MM.1S (cell line): ENCODE data around the gene TMEM239.
"Not testable (repeated sequence)": the region's sequence is repeated elsewhere in the genome, so short reads cannot be mapped to it uniquely, and the experiment has no call there.

Experiments
- DNase-seq: peaks from one replicate; pipeline ENCODE4 v3.0.0-alpha.2; 2015
- H2AFZ ChIP-seq: fragments of 300-600 bp; sonication (generic); 2 replicates; pipeline ENCODE4 v1.6.0; 2016; ENCODE audit warnings: antibody characterized with exemption, low read length
- H3F3A ChIP-seq: fragments of 300-600 bp; sonication (generic); 2 replicates; pipeline ENCODE4 v1.6.1; 2016; ENCODE audit warnings: mild to moderate bottlenecking, antibody characterized with exemption, low read length, moderate library complexity, mixed read lengths; ENCODE audit not compliant: insufficient read depth
- H3K27ac ChIP-seq: fragments of 300-600 bp; sonication (generic); 2 replicates; pipeline ENCODE4 v1.5.1; 2016; ENCODE audit warnings: mild to moderate bottlenecking, low read length
- H3K27me3 ChIP-seq: fragments of 300-600 bp; sonication (generic); replicated peaks from 2 replicates; pipeline ENCODE4 v1.6.0; 2016; ENCODE audit warnings: low read length; ENCODE audit not compliant: insufficient read depth
- H3K36me3 ChIP-seq: fragments of 300-600 bp; sonication (generic); replicated peaks from 2 replicates; pipeline ENCODE4 v1.6.1; 2016; ENCODE audit warnings: mild to moderate bottlenecking, low read length, mixed read lengths; ENCODE audit not compliant: insufficient read depth
- H3K4me1 ChIP-seq: fragments of 300-600 bp; sonication (generic); 2 replicates; pipeline ENCODE4 v1.6.1; 2016; ENCODE audit warnings: low read length, mixed read lengths
- H3K4me2 ChIP-seq: fragments of 300-600 bp; sonication (generic); 2 replicates; pipeline ENCODE4 v1.6.0; 2016; ENCODE audit warnings: low read depth, low read length
- H3K4me3 ChIP-seq: fragments of 300-600 bp; sonication (generic); 2 replicates; pipeline ENCODE4 v1.5.1; 2016; ENCODE audit warnings: low read length, mixed read lengths
- H3K79me2 ChIP-seq: fragments of 300-600 bp; sonication (generic); 2 replicates; pipeline ENCODE4 v1.6.1; 2016; ENCODE audit warnings: mixed run types, low read length, mixed read lengths
- H3K9ac ChIP-seq: fragments of 300-600 bp; sonication (generic); 2 replicates; pipeline ENCODE4 v1.6.1; 2016; ENCODE audit warnings: low read length, mixed read lengths
- H3K9me2 ChIP-seq: fragments of 300-600 bp; sonication (generic); replicated peaks from 2 replicates; pipeline ENCODE4 v1.6.1; 2016; ENCODE audit warnings: mild to moderate bottlenecking, low read length, mixed read lengths; ENCODE audit not compliant: insufficient read depth
- H3K9me3 ChIP-seq: fragments of 300-600 bp; sonication (generic); replicated peaks from 2 replicates; pipeline ENCODE4 v1.6.1; 2016; ENCODE audit warnings: mild to moderate bottlenecking, low read length, mixed read lengths; ENCODE audit not compliant: insufficient read depth
- H4K20me1 ChIP-seq: fragments of 300-600 bp; sonication (generic); 2 replicates; pipeline ENCODE4 v1.6.1; 2016; ENCODE audit warnings: mild to moderate bottlenecking, low read length, moderate library complexity, mixed read lengths; ENCODE audit not compliant: insufficient read depth
- CTCF ChIP-seq: fragments of 300-600 bp; sonication (generic); IDR thresholded peaks from 2 replicates; pipeline ENCODE4 v1.5.1; 2016; ENCODE audit warnings: antibody characterized with exemption, low read length, mixed read lengths
- EZH2 ChIP-seq: fragments of 300-600 bp; sonication (generic); optimal IDR thresholded peaks from 2 replicates; pipeline ENCODE3; 2017; ENCODE audit warnings: low read depth, mild to moderate bottlenecking, antibody characterized with exemption, low read length, mixed read lengths
- EZH2phosphoT487 ChIP-seq: fragments of 300-600 bp; sonication (generic); IDR thresholded peaks from 2 replicates; pipeline ENCODE4 v1.6.1; 2018; ENCODE audit warnings: antibody characterized with exemption, low read length

The TMEM239 gene

GRCh38 chr20:2816030-2816582 lies at the start of gene TMEM239:
TMEM239 (plus strand) TSS chr20:2816364; CDS start chr20:2816555, 191 bp downstream.
- Histone ChIP-seq H3K9me2 (no peaks in the 10 kb centered on the region), H3F3A (no peaks in the 10 kb centered on the region), H3K4me3 (no peak within 1 kb of the TSS), H3K9ac (no peak within 1 kb of the TSS), H3K36me3 (no peaks in the 10 kb centered on the region), H3K9me3 (no peaks in the 10 kb centered on the region), H3K27me3 (no peaks in the 10 kb centered on the region), H3K4me2 (no peak within 1 kb of the TSS), H2AFZ (no peak within 1 kb of the TSS), H4K20me1 (no peaks in the 10 kb centered on the region), H3K4me1 (no peaks in the 10 kb centered on the region), H3K27ac (no peak within 1 kb of the TSS), H3K79me2 (no peaks in the 10 kb centered on the region)
- no peak for TF ChIP-seq EZH2phosphoT487
- no peak for TF ChIP-seq CTCF
- no peak for TF ChIP-seq EZH2
- DNase-seq: no peak

- Histone ChIP-seq H3K9me3 (no peaks in the 10 kb centered on the region), H3K9me2 (no peaks in the 10 kb centered on the region), H3K4me2 (no peak overlapping the region), H3K9ac (no peak overlapping the region), H3K27me3 (no peaks in the 10 kb centered on the region), H3K4me3 (no peak overlapping the region), H3K79me2 (no peaks in the 10 kb centered on the region), H2AFZ (no peak overlapping the region), H3F3A (no peaks in the 10 kb centered on the region), H3K27ac (no peak overlapping the region), H4K20me1 (no peaks in the 10 kb centered on the region), H3K36me3 (no peaks in the 10 kb centered on the region), H3K4me1 (no peaks in the 10 kb centered on the region)
- TF ChIP-seq CTCF (no peak), EZH2 (no peak), EZH2phosphoT487 (no peak)
- DNase-seq: no peak
Measured at GRCh38 chr20:2767768-2768631, 48.2 kb upstream of the TMEM239 start.

- no peak overlapping the region for H2AFZ ChIP-seq
- no peak overlapping the region for H3K4me2 ChIP-seq
- H3K27me3 ChIP-seq: no peaks in the 10 kb centered on the region
- TF ChIP-seq EZH2 (no peak), CTCF (no peak), EZH2phosphoT487 (no peak)
- no peaks in the 10 kb centered on the region for H3K4me1 ChIP-seq
- H4K20me1 ChIP-seq: no peaks in the 10 kb centered on the region
- no peak overlapping the region for H3K27ac ChIP-seq
- no peaks in the 10 kb centered on the region for H3K36me3 ChIP-seq
- no peak overlapping the region for H3K9ac ChIP-seq
- no peaks in the 10 kb centered on the region for H3F3A ChIP-seq
- H3K9me3 ChIP-seq: no peaks in the 10 kb centered on the region
- no peak for DNase-seq
- no peaks in the 10 kb centered on the region for H3K9me2 ChIP-seq
- no peak overlapping the region for H3K4me3 ChIP-seq
- no peaks in the 10 kb centered on the region for H3K79me2 ChIP-seq
Measured at GRCh38 chr20:2768632-2769015, 47.5 kb upstream of the TMEM239 start.

- H3K4me2 ChIP-seq: not testable (repeated sequence)
Measured at GRCh38 chr20:2770091-2770490, 46.1 kb upstream of the TMEM239 start.

More at GRCh38 chr20:2770091-2770490, 46.1 kb upstream of the TMEM239 start:
- H3F3A ChIP-seq, H4K20me1 ChIP-seq, H3K9ac ChIP-seq, H3K27ac ChIP-seq, H3K4me1 ChIP-seq, H3K9me3 ChIP-seq, H2AFZ ChIP-seq, H3K27me3 ChIP-seq, H3K36me3 ChIP-seq, H3K79me2 ChIP-seq, H3K4me3 ChIP-seq, H3K9me2 ChIP-seq, DNase-seq: not testable (repeated sequence)
